ENCODE data around the gene LENEP.
A peak's percentile ranks its signal among the peaks of the same experiment; 100 is the strongest.

The LENEP gene

DNA sequence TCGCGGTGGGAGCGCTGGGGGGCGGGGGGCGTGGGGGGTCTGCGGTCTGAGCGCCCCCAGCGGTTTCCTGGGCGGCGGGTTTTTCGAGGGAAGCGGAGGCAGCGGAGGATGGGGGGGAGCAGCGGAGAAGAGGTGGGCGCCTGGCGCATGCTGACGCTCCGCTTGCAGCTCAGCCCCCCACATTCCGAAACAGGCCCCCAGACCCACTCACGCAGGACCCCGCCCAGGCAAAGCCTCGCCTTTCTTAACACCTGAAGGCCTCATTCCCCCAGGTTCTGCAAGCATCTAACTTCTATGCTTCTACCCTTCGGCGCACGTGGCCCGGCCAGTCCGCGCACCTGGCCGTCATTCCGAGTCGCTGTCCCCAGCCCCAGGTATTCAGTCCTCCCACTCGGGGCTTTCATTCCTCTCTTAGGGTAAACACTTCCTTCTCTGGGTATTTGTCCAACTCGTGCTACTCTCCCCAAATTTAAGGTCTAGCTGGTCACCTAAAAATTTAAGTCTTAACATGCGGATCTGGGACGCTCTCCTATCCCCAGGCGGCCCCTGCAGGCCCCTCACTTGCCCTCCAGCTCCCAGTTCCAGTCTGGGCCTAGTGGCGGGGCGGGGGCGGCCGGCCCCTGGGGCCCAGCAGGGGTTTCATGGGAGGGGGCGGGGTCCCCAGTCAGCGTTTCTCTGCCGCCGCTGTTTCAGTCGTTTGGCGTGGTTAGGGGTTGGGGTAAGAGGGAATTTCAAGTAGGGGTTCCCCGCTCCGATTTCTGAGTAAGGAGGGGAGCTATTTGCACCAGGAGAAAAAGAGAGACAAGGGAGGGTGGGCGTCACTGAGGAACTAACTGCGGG lies 6.4 kb downstream of the LENEP start:
- DNase-seq (ENCODE audit: low spot score): peak; percentile 85

DNA sequence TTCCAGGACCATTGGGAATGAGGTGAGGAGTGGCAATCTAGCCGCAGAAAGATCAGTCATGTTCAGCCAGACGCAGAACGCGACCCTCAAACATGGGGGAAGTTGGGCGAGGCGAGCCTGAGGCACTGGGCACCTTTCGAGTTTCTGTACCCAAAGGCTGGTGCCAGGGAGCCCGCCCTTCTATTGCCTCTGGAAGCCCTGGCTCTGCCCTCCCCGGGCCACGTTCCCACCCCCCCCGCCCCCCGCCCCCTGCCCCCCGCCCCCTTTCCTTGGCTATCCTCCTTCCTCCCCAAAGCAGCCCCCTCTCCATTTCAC lies 7.0 kb downstream of the LENEP start:
- peak; percentile 80 for DNase-seq (ENCODE audit: low spot score)

DNA sequence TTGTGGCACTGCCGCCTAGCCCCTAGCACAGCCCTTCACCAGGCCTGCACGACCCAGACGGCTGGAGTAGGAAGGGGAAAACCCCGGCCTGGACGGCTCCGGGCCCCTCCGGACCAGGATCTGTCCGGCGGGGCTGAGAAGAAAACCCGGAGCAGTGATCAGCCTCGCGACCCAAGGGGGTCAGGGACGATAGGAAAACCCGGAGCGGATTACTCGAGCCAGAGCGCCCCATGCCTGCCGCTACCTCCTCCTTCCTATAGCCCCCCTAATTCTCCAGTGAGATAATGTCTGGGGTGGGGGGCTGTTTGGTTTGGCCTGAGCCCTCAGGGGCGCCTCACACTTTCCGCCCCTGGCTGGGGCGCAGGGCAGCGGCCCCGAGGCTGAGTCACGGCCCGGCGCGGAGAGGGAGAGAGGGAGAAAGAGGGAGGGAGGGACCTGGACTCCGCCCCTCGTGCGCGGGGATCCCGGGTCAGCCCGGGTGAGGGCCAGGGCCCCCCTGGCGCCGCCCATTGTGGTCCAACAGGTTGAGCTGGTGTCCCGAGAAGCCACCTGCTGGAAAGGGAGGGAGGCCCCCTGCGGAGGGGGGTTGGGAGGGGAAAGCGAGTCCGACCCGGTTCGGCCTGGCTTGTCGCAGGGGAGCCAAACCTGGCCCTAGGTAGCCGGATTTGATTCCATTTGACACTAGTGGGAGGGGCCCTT lies 7.5 kb downstream of the LENEP start:
- peak; percentile 92 for DNase-seq (ENCODE audit: low spot score)

DNA sequence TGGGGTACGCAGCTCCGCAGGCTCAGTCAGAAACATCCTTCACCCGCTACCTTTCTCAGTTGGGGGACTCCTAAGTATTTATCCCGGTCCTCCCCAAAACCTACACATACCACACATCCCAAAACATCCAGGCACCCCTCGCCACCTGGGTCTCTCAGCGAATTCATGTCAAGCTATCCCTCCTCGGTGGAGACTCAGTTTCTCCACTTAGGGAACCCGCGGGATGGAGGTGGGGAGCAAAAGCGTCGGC lies 8.0 kb downstream of the LENEP start:
- no peak for DNase-seq (ENCODE audit: low spot score)

DNA sequence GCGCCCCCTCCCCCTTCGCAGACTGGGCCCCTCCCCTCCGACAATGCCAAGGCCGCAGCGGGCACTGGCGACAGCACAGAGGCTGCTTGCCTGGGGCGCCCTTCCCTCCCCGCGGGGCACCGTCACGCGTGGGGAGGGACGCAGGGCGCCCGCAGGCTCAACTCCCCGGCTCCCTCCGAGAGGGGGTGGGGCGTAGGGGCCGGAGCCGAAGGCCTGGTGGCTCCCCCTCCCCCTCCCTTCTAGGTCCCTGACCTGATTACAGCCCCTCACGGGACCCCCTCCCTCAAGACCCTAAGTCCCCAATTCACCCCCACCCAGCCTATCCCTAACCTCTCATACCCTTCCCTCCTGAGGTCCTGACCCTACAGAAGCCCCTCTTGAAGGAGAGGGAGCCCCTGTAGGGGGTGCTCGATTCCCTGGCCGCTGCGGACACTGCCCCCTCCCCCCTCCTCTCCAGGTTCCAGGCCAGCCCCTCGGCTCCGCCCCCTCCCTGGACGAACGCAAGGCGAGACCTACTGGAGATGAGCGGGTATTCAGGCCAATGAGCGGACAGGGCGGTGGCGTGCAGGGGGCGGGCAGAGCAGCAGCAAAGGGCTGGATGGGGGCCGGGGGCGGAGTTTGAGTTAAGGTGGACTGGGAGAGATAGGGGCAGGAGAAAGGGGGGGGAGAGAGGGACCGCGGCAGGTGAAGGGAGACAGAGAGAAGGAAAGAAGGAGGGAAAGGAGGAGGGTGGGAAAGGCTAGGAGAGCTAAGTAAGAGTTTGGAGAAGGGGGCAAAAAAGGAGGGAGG lies 8.5 kb downstream of the LENEP start:
- DNase-seq (ENCODE audit: low spot score): peak; percentile 99

DNA sequence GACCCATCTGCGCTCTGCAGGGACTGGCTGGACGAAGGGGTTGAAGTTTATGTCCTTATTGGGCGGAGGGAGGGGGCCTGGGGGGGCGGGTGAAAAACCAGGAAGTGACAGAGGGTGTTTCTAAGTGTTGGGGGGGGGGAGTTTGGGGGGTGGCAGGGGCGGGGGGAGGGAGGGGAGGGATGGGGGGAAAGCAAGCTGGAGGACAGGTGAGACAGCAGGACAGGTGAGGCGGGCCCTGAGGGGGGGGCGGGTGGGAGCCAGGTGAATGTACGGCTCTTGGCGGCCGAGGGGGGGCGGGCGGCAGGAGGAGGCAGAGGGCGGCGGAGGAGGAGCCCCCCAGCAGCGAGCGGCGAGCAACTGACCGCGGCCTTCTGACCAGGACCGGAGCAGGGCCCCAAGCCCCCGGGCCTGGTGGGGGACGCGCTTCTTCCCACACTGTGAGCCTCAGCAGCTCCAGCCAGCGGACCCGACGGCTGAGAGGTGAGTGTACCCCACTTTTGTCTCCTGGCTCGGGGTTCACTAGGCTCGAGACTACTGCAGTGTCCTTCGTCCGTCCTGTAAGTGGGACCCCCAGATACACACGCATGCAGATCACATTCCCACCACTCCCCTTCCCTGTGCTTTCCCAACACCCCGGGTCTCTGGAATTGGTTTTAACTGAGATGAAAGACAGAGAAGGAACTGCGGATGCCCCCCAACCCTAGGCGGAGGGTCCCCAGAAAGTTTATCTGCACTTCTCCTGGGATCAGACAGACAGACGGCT lies 9.3 kb downstream of the LENEP start, which contains the start of gene ZBTB7B:
TSS of gene ZBTB7B (plus strand) at position 339 of the 763 bp plus-strand sequence. CDS start 11,859 bp downstream, outside the sequence.
- DNase-seq (ENCODE audit: low spot score): no peak

DNA sequence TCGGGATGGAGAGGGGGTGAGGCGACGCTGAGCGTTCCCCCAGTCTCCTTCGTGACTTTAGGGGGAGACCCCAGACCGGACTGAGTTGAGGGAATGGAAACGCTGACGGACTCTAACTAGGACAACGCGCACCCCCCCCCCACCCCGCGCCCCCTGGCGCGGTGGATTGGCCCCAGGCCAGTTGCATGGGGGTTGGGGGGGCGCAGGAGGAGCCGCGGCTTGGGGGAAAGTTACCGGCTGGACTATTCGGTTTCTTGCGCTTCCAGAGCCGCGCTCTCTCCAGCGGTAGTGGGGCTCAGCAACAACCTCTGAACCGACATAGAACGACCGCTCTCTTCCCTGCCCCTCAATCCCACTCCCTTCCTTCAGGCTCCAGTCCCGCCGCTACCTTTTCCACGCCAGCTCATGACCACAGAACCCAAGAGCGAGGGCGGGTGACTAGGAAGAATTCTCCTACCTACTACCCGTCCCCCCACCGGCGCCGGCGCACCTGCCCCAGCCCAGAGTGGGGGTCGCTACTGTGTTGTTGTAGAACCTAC lies 9.9 kb downstream of the LENEP start:
- peak; percentile 59 for DNase-seq (ENCODE audit: low spot score)

DNA sequence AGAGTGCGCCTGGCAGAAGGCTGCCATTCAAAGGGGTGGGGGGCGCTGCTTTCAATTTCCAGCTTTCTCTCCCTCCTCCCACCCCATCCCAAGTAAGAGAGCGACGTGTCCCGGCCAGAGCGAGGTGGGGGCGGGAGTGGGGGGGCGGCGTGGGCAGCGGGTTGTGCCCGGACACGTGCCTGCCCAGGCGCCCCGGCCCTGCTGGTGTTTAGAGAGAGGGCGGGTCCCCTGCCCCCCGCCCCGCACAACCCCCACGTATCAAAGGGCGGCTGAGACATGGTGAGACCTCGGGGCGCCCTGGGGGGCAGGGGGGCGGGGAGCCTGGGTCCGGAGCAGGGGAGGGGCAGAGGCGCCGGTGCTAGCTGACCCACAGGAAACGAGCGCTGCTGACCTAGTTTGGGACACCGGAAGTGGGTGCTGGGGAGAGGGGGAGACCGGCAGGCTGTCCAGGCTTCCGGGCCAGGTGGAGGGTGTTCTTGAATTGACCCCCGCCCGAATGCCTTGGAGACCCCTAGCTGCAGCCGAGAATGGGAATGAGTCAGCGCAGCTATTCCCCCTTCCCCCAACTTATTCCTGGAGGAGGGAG lies 10.5 kb downstream of the LENEP start:
- no peak for DNase-seq (ENCODE audit: low spot score)

DNA sequence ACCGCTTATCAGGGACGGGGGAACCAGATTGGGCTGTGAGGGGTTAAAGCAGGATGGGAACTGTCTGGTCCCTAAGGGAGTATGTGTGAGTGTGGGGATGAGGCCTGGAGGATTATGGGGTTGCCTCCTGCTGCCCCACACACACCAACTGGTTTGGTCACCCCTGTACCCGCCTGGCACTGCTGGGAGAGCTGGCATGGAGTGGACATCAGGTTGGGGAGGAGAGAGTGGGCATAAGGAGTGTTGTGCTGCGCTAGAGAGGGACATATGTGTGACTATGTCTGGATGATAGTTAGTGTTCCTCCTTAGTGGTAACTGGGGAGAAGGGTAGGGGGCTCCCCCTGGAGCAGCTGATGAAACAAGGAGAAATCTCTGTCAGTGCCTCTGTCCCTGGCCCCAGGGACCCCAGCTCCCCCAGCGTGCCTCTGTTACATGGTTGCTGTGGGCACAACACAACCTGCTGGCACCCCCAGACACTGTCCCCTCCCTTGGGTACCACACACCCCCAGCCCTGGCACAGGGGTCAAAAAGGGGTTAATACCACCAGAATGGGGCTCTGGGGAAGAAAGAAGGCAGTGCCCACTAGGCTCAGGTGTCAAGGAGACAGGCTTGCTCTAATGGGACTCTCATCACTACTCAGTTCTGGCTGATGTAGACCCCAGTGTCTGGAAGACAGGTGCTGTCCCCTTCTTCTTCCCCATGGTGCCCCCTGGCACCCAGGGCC lies 11.1 kb downstream of the LENEP start:
- DNase-seq (ENCODE audit: low spot score): no peak

DNA sequence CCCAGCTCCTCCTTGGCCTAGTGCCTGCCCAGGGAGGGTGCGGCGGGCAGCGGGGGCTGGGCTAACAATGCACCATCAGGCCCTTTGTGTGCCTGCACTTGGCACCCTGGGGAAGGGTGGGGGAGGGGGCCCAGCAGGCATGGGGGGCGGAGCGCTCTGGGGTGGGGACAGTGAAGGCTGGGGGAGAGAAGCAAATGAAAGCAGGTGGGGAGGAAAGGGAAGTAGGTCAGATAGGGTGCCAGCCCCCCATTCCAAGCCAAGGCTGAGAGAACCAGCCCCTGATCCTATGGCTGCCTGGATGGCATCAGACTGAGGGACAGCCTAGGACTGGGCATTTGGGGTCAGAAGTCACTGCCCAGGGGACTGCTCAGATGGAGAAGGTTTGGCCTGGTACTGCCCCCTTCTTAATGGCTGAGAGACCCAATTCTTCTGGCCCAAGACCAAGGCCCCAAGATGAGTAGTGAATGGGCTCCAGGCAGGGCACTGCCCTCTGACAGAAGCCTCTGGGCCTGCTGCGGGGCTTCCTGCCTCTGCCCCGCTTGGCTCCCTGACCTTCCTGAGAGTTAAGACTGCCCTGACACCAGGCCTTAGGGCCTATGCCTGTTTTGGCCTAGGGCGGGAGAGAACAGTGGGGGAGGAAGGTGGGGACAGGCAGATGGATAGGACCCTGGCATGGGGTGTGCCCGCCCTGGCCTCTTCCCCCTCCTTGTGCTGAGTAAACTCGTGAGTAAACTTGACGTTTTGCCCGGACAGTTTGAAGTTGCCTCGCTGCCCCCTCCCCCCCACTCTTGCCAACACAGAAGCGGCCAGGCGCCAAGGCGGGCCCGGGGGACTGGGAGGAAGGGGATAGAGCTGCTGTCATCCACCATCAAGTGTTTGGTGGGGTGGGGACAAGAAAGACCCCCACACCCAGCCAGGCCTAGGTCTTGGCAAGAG lies 12.0 kb downstream of the LENEP start:
- DNase-seq (ENCODE audit: low spot score): no peak

DNA sequence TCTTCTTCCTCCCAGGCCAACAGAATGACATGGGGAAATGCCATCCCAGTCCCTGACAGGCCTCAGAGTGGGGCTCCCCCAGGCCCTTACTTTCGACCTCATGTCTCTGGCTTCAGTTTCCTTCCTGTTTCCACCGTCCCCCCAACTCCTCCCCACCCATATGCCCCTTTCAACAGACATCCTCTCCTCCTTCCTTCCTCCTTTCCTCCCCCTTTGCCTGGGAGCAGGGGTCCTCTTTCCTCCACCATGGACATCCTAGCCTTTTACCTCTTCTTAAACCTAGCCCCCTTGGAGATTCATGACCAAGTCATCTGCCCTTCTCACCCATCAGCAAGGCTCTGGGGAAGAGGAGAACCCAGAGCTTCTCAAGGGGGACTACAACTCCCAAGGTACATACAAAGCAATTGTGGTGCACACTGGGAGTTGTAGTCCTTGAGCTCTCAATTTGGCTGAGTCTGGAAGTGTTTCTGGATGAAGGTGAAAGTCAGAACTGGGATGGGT lies 13.3 kb downstream of the LENEP start:
- DNase-seq (ENCODE audit: low spot score): peak; percentile 78

DNA sequence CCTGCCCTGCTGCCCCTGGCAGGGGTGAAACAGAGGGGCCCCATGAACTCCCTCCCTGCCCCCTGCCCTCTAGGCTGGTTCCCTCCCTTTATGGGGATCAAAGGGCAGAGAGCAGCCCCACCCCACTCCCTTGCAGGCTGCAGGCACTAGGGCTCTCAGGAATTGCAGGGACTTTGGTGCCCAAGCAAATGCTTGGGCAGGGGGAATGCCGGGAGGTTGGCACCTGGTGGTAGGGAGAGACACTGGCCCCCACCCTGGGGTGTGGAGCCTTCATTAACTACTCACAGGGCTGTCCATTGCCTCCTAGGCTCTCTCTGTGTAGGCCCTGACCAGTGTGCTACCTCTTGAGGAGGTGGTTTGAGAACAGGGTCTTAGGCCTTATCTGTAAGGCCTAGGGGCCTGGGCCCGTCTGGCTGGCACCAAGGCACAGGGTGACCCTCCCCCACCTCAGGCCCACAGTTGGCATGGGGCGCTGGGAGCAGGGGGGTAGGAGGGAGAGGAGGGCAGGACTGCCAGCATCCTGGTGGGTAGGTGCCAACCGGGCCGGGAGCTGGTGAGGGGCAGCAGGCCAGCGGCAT lies 14.0 kb downstream of the LENEP start:
- DNase-seq (ENCODE audit: low spot score): no peak

DNA sequence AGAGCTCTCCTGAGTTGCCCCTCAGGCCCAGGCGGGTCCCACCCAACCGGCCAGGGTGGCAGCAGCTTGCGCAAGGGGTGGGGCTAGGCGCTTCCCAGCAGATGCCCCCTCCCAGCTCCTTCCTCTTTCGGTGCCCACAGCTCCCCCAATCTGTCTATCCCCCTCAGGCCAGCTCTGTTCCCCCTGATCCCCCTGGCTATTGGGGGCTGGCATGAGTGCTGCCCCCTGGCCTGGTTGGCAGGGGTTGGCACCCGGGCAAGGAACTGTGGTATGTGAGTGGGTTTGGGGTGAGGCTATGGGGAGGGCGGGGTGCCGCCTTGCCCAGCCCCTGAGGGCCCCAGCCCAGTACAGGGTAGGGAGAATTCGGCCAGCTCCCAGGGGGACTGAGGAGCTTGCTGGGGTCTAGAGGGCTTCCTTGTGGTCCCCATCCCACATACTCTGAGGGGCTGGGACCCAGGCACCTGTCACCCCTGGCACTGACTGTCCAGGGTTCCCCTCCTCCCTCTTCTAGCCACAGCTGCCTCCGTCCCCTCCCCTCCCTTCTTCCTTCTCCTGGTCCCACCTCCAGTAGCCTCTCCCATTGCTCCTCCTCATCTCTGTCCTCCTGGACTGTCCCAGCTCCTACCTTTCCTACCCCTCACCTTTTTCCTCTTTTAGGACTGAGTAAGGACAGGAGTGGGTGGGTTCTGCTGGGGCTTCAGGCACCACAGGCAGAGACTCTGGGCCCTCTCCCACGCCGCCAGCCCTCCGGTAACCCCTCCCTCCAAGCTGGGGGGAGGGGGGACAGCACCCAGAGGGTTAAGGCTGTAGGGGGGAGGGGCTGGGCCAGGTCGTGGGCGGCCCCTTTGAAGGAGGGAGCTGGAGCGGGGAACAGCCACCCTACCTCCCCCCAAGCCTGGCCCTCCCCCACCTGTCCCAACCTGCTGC lies 14.9 kb downstream of the LENEP start:
- DNase-seq (ENCODE audit: low spot score): no peak

DNA sequence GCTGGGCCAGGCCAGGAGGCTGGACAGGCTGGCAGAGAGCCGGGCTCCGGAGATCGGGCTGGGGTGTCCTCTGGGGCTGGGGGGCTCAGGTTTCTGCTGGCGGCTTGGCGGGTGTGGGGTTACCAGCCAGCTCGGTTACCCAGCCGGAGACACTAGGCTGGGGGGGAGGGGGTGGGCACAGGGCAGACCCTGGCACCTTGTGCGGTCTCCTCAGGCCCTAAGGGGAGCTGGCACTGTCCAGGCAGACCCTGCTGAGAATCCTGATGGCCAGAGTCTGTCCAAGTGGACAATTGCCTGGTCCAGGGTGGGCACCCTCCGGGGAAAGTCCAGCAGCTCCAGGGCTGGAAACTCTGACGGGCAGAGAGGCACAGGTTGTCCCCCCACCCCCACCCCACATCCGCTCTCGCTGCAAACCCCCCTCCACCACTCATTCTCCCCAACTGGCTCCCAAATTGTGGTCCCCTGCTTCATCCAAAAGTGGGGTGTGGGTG lies 15.9 kb downstream of the LENEP start:
- DNase-seq (ENCODE audit: low spot score): no peak

DNA sequence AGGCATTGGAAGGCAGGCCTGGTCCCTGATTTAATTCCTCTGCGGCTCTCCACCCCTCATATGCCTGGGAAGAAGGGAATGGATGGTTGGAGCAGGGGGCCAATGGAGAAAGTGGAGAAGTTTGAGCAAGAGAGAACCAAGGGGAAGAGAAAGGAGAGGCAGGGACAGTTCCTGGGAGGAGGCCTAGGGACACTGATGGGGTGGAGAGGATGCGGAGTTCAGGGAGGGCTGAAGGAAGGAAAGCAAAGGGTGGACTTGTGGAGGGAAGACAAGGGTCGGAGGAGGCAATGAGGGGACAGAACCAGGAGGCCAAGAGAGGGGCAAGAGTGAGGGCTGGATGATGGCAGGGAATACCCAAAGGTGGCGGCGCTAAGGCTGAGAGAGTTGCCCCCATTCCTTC lies 16.4 kb downstream of the LENEP start:
- DNase-seq (ENCODE audit: low spot score): no peak

DNA sequence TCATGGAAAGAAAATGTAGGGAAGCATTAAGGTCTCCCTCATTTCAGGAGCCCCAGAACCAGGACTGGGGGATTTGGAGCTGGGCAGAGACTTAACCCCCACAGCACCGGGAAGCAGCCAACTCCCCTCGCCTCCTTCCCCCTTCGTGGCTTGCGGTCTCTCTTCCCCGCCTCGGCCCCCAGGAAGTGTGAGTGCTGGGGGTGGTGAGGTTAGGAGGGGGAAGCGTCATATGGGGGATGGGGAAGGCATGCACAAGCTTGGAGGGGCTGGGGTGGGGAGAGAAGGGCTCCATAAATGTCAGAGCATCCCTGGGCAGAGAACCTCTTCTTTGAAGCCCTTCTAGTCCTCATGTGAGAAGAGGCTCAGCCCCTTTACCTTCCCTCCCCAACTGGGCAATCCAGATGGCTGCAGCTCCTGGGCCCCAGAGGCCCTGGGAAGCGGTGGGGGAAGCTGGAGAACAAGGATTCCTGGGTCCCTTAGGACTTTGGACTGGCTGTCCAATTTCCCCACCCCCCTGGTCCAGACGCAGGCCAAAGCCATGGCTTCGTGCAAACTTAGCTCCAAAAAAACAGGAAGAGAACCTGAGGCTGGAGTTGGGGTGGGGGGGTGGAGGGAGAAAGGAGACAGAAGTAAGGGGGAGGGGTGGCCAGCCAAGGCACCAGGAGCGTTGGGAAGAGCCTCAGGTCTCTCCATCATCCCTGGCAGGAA lies 17.0 kb downstream of the LENEP start:
- no peak for DNase-seq (ENCODE audit: low spot score)

DNA sequence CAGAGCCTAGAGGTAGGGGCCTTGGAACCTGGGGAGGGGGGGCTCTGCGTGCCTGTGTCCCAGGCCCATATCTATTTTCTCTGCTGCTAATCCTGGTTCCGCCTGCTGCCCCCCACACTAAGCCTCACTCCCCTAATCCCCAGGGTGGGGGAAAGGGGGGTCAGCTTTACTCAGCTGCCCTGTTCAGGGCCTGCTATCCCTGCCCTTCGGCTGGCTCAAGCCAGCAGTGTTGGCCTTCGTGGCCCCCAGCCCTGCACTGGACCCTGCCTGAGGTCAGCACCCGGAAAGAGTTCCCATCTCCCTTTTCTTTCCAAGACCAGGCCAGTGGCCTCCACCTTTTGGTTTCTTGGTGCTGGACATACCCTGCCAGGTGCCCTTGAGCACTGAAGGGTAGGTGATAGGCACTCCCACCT lies 17.6 kb downstream of the LENEP start:
- no peak for DNase-seq (ENCODE audit: low spot score)
